ENCODE results near the gene WDR35.
"Not testable (repeated sequence)": the region's sequence is repeated elsewhere in the genome, so short reads cannot be mapped to it uniquely, and the experiment has no call there.

The WDR35 gene

GRCh38 chr2:19898592-19899329 is 91.1 kb downstream of the WDR35 start:
- H3K4me3 ChIP-seq (ENCODE audit: control insufficient read depth, low read depth, low read length): no peak overlapping the region
- no peak for TF ChIP-seq CTCF (conservative IDR thresholded peaks at IDR 0.05; ENCODE audit: control insufficient read depth, insufficient read depth, low read depth, low read length)
- no peak for DNase-seq (ENCODE audit: low read depth)

- H3K4me3 ChIP-seq (ENCODE audit: control insufficient read depth, low read depth, low read length): no peak overlapping the region
- no peak for TF ChIP-seq CTCF (conservative IDR thresholded peaks at IDR 0.05; ENCODE audit: control insufficient read depth, insufficient read depth, low read depth, low read length)
- DNase-seq (ENCODE audit: low read depth): no peak
These were observed 92.2 kb downstream of the WDR35 start for GRCh38 chr2:19897623-19898245.

GRCh38 chr2:19895535-19895934 is 94.4 kb downstream of the WDR35 start:
- no peak for TF ChIP-seq CTCF (conservative IDR thresholded peaks at IDR 0.05; ENCODE audit: control insufficient read depth, insufficient read depth, low read depth, low read length)
- no peak overlapping the region for H3K4me3 ChIP-seq (ENCODE audit: control insufficient read depth, low read depth, low read length)
- DNase-seq (ENCODE audit: low read depth): no peak

- TF ChIP-seq CTCF (conservative IDR thresholded peaks at IDR 0.05; ENCODE audit: control insufficient read depth, insufficient read depth, low read depth, low read length): no peak
- no peak overlapping the region for H3K4me3 ChIP-seq (ENCODE audit: control insufficient read depth, low read depth, low read length)
- DNase-seq (ENCODE audit: low read depth): no peak
These were observed 95.6 kb downstream of the WDR35 start for GRCh38 chr2:19894134-19894792.

- no peak for TF ChIP-seq CTCF (conservative IDR thresholded peaks at IDR 0.05; ENCODE audit: control insufficient read depth, insufficient read depth, low read depth, low read length)
- no peak overlapping the region for H3K4me3 ChIP-seq (ENCODE audit: control insufficient read depth, low read depth, low read length)
- DNase-seq (ENCODE audit: low read depth): peak; percentile 74
These were observed 96.3 kb downstream of the WDR35 start for GRCh38 chr2:19893520-19894133.

- not testable (repeated sequence) for H3K4me3 ChIP-seq (ENCODE audit: control insufficient read depth, low read depth, low read length); DNase-seq (ENCODE audit: low read depth)
These were observed 97.9 kb downstream of the WDR35 start for GRCh38 chr2:19891971-19892370.

- no peak overlapping the region for H3K4me3 ChIP-seq (ENCODE audit: control insufficient read depth, low read depth, low read length)
- DNase-seq (ENCODE audit: low read depth): no peak
- TF ChIP-seq CTCF (conservative IDR thresholded peaks at IDR 0.05; ENCODE audit: control insufficient read depth, insufficient read depth, low read depth, low read length): no peak
These were observed 99.8 kb downstream of the WDR35 start for GRCh38 chr2:19890104-19890503.
